Activated CD4-positive, alpha-beta T cell treated with anti-CD3 and anti-CD28 coated beads, Interleukin-2, amount 10 ng/mL, durations not matched to agents 7 days and 5 days (primary cell): Measurements from ENCODE around the gene DNAH11. TPM values are rescaled to one million over a fixed set of nuclear protein-coding genes. Genes with fewer than 3 reads are reported as not detected.
"Not testable (repeated sequence)": the region's sequence is repeated elsewhere in the genome, so short reads cannot be mapped to it uniquely, and the experiment has no call there.

ENCODE experiments used
- CTCF ChIA-PET: fragments of 350-600 bp; sonication (Branson Sonifier 250); formaldehyde crosslinking; loops from one replicate; lab custom pipeline; 2021; ENCODE audit warnings: antibody characterized with exemption; lab: Charles Lee
- POLR2A ChIA-PET: fragments of 350-600 bp; sonication (Branson Sonifier 250); formaldehyde crosslinking; loops from one replicate; lab custom pipeline; 2021; ENCODE audit warnings: antibody characterized with exemption; lab: Charles Lee
- DNase-seq: peaks from one replicate; pipeline ENCODE4 v3.0.0-alpha.2; 2020
- H3K27ac Mint-ChIP-seq: one replicate; pipeline ENCODE4 v1.8.0; 2021; ENCODE audit warnings: mild to moderate bottlenecking, moderate library complexity, mixed read lengths
- H3K27me3 Mint-ChIP-seq: one replicate; pipeline ENCODE4 v1.8.0; 2021; ENCODE audit warnings: mixed read lengths
- H3K36me3 Mint-ChIP-seq: one replicate; pipeline ENCODE4 v1.8.0; 2021; ENCODE audit warnings: low read depth, mixed read lengths
- H3K4me1 Mint-ChIP-seq: one replicate; pipeline ENCODE4 v1.8.0; 2021; ENCODE audit warnings: mixed read lengths
- H3K4me3 Mint-ChIP-seq: one replicate; pipeline ENCODE4 v1.8.0; 2021; ENCODE audit warnings: mild to moderate bottlenecking, moderate library complexity, mixed read lengths
- H3K9me3 Mint-ChIP-seq: one replicate; pipeline ENCODE4 v1.8.0; 2021; ENCODE audit warnings: mixed read lengths
- total RNA-seq, 2 experiments: library from RNA; stranded (reverse); gene quantifications; one replicate each; pipeline ENCODE4 v1.2.3, GENCODE V29; 2021

DNAH11 gene
- total RNA-seq, 2 experiments from 2014 or later: 0.77 to 1.3 TPM

DNA sequence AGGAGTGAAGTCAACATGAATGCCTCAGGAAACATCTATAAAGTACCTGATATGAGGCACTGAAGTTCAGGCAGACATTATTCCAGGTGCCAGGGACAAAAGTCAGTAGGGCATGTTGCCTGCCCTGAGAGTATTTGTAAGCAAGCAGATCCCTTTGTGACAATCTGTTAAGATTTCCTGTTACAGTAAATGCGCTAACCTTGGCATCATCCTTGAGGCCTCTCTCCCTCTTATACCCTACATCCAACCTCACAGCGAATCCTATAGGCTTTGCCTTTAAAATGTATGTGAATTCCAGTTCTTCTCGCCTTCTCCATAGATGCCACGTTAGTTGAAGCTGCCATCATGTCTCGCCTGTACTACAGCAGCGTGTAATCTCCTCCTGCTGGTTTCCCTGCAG, 165.3 kb downstream of the DNAH11 start:
- Mint-ChIP-seq H3K4me1 (no peaks in the 10 kb centered on the region), H3K36me3 (no peaks in the 10 kb centered on the region), H3K4me3 (no peak overlapping the region), H3K27ac (no peak overlapping the region), H3K9me3 (no peaks in the 10 kb centered on the region), H3K27me3 (no peaks in the 10 kb centered on the region)
- ChIA-PET POLR2A (no interaction called here), CTCF (no interaction called here)
- no peak for DNase-seq

DNA sequence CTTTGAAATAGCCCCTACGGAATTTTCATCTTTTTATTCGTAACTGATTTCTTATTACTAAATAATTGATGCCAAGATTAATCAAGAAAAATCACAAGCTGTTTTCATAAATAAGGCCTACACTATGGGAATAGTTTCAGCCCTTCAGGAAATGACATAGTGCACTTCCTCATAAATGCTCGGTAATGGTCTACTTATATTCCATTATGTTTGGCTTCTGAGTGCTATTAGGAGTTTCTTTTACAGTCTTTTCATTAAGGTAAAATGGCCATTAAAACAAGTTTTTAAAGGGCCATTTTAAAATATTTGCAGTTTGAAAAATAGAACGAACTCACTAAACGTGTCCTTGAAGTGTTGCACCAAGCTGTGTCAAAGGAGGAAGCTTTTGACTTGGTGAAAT, 174.5 kb downstream of the DNAH11 start:
- ChIA-PET CTCF (no interaction called here), POLR2A (no interaction called here)
- H3K4me3 Mint-ChIP-seq: no peak overlapping the region
- H3K4me1 Mint-ChIP-seq: peaks cover 2% of the 10 kb centered on the region
- H3K27ac Mint-ChIP-seq: no peak overlapping the region
- no peaks in the 10 kb centered on the region for H3K36me3 Mint-ChIP-seq
- H3K9me3 Mint-ChIP-seq: no peaks in the 10 kb centered on the region
- no peak for DNase-seq
- peaks cover 2% of the 10 kb centered on the region for H3K27me3 Mint-ChIP-seq

DNA sequence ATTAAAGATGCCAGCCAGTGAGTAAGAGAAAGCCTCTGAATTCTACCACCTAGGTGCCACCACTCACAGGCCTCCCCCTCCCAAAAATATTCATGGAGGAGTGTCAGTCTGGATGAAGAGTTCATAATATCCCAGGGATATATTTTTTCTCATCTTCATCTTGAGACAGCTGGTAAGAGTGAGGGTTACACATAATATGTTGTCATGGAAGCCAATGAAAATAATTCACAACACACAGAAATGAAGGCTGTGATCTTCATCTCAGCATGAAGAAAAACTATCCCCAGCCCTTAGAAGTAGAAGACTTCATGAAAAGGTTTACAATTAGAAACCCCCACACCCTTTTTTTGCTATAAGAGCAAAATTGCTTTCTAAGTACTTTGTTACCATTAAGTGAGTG, 175.6 kb downstream of the DNAH11 start:
- Mint-ChIP-seq H3K36me3 (no peaks in the 10 kb centered on the region), H3K27me3 (peaks cover 1% of the 10 kb centered on the region), H3K4me1 (peaks cover 2% of the 10 kb centered on the region), H3K4me3 (no peak overlapping the region), H3K27ac (no peak overlapping the region), H3K9me3 (no peaks in the 10 kb centered on the region)
- ChIA-PET POLR2A (no interaction called here), CTCF (no interaction called here)
- no peak for DNase-seq

DNA sequence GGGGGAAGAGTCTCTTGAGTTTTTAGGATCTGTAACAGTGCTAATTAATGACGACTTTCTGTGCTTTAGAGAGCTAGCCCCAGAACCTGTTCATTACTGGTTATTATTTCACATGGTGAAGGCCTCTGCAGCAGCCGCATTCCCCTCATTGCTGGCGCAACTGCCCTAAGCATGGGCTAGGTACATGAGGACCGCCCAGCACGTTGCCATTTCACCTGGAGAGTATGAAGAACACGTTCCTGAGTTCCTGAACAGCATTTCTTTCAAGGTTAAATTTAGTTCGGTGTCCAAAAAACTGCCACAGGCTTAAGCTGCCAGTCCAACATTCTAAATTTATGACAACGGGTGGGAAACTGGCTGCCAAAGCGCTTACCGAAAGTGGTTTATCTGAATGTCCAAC, 177.0 kb downstream of the DNAH11 start:
- POLR2A ChIA-PET: no interaction called here
- Mint-ChIP-seq H3K4me3 (no peak overlapping the region), H3K27me3 (no peaks in the 10 kb centered on the region), H3K27ac (no peak overlapping the region), H3K36me3 (no peaks in the 10 kb centered on the region), H3K4me1 (peaks cover 2% of the 10 kb centered on the region), H3K9me3 (no peaks in the 10 kb centered on the region)
- CTCF ChIA-PET: no interaction called here
- DNase-seq: no peak

DNA sequence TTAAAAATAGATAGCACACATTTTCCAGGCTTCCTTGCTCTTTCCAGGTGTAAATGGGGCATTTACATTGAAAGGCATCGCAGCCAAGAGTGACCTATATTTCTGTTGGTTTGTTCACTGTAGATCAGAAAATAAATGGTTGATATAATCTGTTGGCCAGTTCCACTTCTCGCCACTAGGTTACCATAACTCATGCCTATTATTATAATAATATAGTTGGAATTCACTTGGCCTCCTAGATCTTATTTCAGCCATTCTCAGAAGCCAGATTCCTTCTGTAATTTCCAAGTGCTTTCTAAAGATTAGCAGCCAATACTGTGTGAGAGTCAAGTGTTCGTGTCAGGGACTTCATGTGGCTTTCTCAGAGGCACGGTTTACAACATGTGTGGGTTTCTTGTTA, 179.5 kb downstream of the DNAH11 start:
- H3K36me3 Mint-ChIP-seq: no peaks in the 10 kb centered on the region
- no peaks in the 10 kb centered on the region for H3K9me3 Mint-ChIP-seq
- H3K27ac Mint-ChIP-seq: no peak overlapping the region
- POLR2A ChIA-PET: no interaction called here
- no peak overlapping the region for H3K4me3 Mint-ChIP-seq
- H3K27me3 Mint-ChIP-seq: no peaks in the 10 kb centered on the region
- no peak for DNase-seq
- CTCF ChIA-PET: no interaction called here
- H3K4me1 Mint-ChIP-seq: peaks cover 2% of the 10 kb centered on the region

DNA sequence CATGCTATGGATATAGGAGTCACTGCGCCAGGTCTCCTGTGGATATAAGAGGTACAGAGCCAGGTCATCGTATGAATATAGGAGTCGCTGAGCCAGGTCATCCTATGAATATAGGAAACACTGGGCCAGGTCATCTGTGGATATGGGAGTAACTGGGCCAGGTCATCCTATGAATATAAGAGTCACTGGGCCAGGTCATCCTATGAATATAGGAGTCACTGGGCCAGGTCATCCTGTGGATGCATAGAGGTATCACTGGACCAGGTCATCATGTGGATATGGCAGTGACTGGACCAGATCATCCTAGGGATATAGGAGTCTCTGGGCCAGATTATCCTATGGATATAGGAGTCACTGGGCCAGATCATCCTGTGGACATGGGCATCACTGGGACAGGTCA, 181.7 kb downstream of the DNAH11 start:
- no peaks in the 10 kb centered on the region for H3K9me3 Mint-ChIP-seq
- H3K27me3 Mint-ChIP-seq: no peaks in the 10 kb centered on the region
- H3K4me3 Mint-ChIP-seq: no peak overlapping the region
- CTCF ChIA-PET: no interaction called here
- POLR2A ChIA-PET: no interaction called here
- H3K4me1 Mint-ChIP-seq: peaks cover 2% of the 10 kb centered on the region
- no peaks in the 10 kb centered on the region for H3K36me3 Mint-ChIP-seq
- DNase-seq: no peak
- no peak overlapping the region for H3K27ac Mint-ChIP-seq

DNA sequence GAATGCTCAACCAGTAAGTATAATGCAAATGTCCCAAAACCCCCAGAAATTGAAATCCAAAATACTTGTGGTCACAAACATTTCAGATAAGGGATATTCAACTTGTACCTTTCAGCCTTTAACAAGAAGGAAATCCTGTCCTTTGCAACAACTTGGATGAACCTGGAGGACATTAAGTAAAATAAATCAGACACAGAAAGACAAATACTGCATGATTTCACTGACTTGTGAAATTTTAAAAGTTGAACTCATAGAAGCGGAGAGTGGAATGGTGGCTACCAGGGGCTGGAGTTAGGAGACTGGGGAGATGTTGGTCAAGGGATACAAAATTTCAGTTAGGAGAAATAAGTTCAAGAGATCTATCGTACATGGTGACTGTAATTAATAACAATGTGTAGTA, 187.6 kb downstream of the DNAH11 start:
- ChIA-PET CTCF (no interaction called here), POLR2A (no interaction called here)
- Mint-ChIP-seq H3K4me3 (no peak overlapping the region), H3K27ac (no peak overlapping the region), H3K4me1 (no peaks in the 10 kb centered on the region), H3K9me3 (no peaks in the 10 kb centered on the region), H3K36me3 (no peaks in the 10 kb centered on the region), H3K27me3 (no peaks in the 10 kb centered on the region)
- no peak for DNase-seq

DNA sequence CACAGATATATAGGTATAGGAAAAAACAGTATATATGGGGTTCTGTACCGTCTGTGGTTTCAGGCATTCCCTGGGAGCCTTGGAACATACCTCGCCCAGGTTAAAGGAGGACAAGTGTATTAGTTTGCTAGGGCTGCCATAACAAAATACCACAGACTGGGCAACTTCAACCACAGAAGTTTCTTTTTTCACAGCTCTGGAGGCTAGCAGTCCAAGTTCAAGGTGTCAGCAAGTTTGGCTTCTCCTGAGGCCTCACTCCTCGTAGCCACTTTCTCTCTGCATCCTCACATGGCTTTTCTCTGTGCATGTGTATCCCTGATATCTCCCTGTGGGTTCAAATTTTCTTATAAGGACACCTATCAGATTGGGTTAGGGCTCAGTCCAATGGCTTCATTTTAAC, 189.1 kb downstream of the DNAH11 start:
- Mint-ChIP-seq H3K36me3 (no peaks in the 10 kb centered on the region), H3K4me1 (no peaks in the 10 kb centered on the region), H3K27me3 (no peaks in the 10 kb centered on the region), H3K4me3 (no peak overlapping the region), H3K27ac (no peak overlapping the region), H3K9me3 (no peaks in the 10 kb centered on the region)
- POLR2A ChIA-PET: no interaction called here
- CTCF ChIA-PET: no interaction called here
- no peak for DNase-seq

DNA sequence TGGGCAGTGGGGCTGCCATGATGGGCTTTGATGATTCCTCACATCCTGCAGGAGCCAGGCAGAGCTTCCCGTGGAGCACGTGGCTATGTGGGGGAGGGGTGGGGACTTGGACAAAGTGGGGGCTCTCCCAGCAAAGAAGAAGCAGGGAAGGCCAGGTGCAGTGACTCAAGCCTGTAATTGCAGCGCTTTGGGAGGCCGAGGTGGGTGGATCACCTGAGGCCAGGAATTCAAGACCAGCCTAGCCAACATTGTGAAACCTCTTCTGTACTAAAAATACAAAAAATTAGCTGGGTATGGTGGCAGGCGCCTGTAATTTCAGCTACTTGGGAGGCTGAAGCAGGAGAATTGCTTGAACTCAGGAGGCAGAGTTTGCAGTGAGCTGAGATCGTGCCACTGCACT, 190.1 kb downstream of the DNAH11 start:
- H3K36me3 Mint-ChIP-seq: not testable (repeated sequence)

DNA sequence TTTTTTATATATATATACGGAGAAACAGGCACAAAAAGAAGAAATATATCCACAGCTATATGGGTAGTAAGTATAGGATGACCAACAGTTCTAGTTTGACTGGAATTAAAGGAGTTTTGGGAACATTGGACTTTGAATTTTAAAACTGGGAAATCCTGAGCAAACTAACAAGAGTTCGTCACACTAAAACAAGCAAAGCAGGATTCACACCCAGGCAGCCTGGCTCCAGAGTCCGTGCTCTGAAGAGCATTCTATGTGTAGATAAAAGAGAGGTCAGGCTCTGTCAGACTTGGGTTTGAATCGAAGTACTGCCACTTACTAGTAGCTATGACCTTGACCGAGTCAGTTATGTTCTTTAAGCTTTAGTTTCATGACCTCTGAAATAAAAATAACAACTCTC, 191.0 kb downstream of the DNAH11 start:
- no peak overlapping the region for H3K4me3 Mint-ChIP-seq
- ChIA-PET CTCF (no interaction called here), POLR2A (no interaction called here)
- no peaks in the 10 kb centered on the region for H3K4me1 Mint-ChIP-seq
- DNase-seq: no peak
- H3K9me3 Mint-ChIP-seq: no peaks in the 10 kb centered on the region
- no peaks in the 10 kb centered on the region for H3K27me3 Mint-ChIP-seq
- H3K27ac Mint-ChIP-seq: no peak overlapping the region
- no peaks in the 10 kb centered on the region for H3K36me3 Mint-ChIP-seq

More for the DNA sequence above, 190.1 kb downstream of the DNAH11 start:
- H3K4me3 Mint-ChIP-seq, CTCF ChIA-PET, H3K9me3 Mint-ChIP-seq, DNase-seq, H3K27ac Mint-ChIP-seq, H3K4me1 Mint-ChIP-seq, POLR2A ChIA-PET, H3K27me3 Mint-ChIP-seq: not testable (repeated sequence)

DNA sequence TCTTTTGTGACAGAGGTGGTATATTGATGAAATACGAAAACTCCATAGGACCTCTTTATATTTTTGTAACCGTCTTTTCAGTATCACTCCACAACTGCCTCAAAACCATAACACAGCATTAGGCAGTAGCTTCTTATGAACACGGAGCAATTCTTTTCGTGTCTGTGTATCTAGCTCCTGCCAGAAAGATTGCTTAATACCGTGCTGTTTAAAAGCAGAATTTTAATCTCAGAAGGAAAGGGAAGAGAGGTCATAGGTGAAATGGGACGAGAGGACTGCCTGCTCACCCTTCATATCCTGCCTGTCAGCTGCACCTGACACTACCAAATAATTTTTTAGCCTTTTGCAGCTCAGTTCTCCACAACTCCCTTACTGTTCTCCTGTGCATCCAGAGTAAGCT, 200.7 kb downstream of the DNAH11 start:
- H3K4me3 Mint-ChIP-seq: no peak overlapping the region
- H3K9me3 Mint-ChIP-seq: no peaks in the 10 kb centered on the region
- H3K36me3 Mint-ChIP-seq: no peaks in the 10 kb centered on the region
- H3K27me3 Mint-ChIP-seq: no peaks in the 10 kb centered on the region
- no peak overlapping the region for H3K27ac Mint-ChIP-seq
- no peak for DNase-seq
- CTCF ChIA-PET: no interaction called here
- POLR2A ChIA-PET: no interaction called here
- H3K4me1 Mint-ChIP-seq: no peaks in the 10 kb centered on the region

DNA sequence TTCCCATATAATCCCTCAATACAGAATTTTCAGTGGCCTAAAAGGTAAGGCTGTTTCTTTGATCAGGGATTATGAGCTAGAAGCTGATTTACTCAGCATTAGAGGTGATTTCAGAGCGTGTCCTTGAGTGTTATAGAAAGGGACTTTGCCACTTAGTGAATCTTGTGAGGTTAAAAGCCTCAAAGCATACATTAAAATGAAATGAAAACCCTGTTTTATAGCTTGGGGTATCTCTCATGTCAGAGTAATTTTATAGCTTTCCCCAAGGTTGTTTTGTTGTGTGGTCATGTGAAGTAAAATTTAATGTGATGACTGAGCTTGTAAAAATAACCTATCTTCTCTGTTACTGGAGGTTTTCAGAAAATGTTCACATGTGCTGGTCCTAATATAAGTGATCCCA, 204.1 kb downstream of the DNAH11 start:
- H3K36me3 Mint-ChIP-seq: no peaks in the 10 kb centered on the region
- no peak overlapping the region for H3K27ac Mint-ChIP-seq
- POLR2A ChIA-PET: no interaction called here
- no peaks in the 10 kb centered on the region for H3K4me1 Mint-ChIP-seq
- CTCF ChIA-PET: no interaction called here
- no peak for DNase-seq
- no peak overlapping the region for H3K4me3 Mint-ChIP-seq
- H3K9me3 Mint-ChIP-seq: no peaks in the 10 kb centered on the region
- no peaks in the 10 kb centered on the region for H3K27me3 Mint-ChIP-seq

DNA sequence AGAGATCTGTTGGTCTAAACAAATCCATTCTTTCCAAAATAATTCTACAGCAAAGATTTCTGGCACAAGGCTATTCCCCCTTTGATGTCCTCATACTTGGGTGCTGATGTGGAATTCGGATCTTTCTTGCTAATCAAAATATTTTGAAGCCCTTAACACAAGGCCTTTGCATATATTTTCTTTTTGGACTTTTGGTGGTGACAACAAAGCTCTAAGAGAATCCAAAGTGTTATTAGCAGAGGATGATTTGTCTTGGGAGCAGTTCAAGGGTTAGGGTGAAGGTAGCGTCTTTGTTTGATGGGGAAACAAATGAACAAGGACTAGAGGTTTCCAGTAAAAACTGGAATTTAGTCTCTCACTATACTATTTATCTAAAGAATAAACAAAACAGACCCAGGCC, 205.0 kb downstream of the DNAH11 start:
- Mint-ChIP-seq H3K4me3 (no peak overlapping the region), H3K4me1 (no peaks in the 10 kb centered on the region), H3K27ac (no peak overlapping the region), H3K9me3 (no peaks in the 10 kb centered on the region), H3K36me3 (no peaks in the 10 kb centered on the region), H3K27me3 (no peaks in the 10 kb centered on the region)
- DNase-seq: no peak
- CTCF ChIA-PET: no interaction called here
- POLR2A ChIA-PET: no interaction called here

DNA sequence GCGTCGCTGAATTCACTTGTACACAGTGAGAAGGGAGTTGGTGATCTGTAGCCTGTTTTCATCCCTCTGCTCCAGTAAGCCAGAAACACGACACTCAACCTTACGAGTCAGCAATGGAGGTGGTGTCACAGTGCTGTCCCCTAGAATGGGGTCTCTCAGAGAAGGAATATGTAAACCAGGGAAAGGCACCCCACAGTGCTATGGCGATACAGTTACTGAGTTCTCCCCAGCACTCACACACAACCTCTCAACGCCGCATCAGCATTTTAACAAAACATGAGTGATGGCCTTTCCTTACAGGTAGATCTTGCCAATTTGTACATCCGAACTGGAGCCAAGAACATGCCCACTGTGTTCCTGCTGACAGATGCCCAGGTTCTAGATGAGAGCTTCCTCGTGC, 206.5 kb downstream of the DNAH11 start:
- H3K9me3 Mint-ChIP-seq: no peaks in the 10 kb centered on the region
- POLR2A ChIA-PET: no interaction called here
- H3K36me3 Mint-ChIP-seq: no peaks in the 10 kb centered on the region
- H3K27me3 Mint-ChIP-seq: no peaks in the 10 kb centered on the region
- H3K4me3 Mint-ChIP-seq: no peak overlapping the region
- H3K4me1 Mint-ChIP-seq: no peaks in the 10 kb centered on the region
- CTCF ChIA-PET: no interaction called here
- no peak for DNase-seq
- no peak overlapping the region for H3K27ac Mint-ChIP-seq

DNA sequence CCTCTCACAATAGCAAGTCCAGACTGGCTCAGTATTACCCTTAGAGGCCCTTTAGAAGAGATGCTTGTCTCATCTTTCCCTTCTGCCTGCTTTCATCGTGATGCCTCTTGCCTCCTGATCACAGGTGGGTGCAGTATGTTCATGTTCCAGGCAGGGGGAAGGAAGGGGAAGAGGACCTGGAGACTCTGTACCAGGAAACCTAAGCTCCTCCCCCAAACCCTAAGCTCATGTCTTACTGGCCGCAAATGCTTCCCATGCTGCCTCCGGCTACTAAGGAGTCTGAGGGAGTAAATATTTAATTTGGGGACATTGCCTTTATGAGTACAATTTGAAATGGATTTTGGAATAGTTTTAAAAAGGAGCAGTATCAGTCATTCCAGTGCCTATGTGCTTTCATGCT, 210.2 kb downstream of the DNAH11 start:
- Mint-ChIP-seq H3K27me3 (peaks cover 4% of the 10 kb centered on the region), H3K27ac (no peak overlapping the region), H3K4me3 (no peak overlapping the region), H3K4me1 (no peaks in the 10 kb centered on the region), H3K9me3 (no peaks in the 10 kb centered on the region), H3K36me3 (no peaks in the 10 kb centered on the region)
- DNase-seq: no peak
- CTCF ChIA-PET: no interaction called here
- POLR2A ChIA-PET: no interaction called here
